GM18870 (cell line): ENCODE data around the gene ST6GAL2.

Experiments
- ATAC-seq: cut with Tn5 transposase; IDR thresholded peaks from one replicate; pipeline ENCODE4 v1.9.1; 2021; ENCODE audit warnings: moderate library complexity; ENCODE audit not compliant: unreplicated experiment

ST6GAL2 gene

GRCh38 chr2:106831241-106831640 is 54.7 kb downstream of the ST6GAL2 start:
- ATAC-seq = no peak

- ATAC-seq = no peak
Measured at GRCh38 chr2:106830191-106830590, 55.8 kb downstream of the ST6GAL2 start.

- no peak for ATAC-seq
Measured at GRCh38 chr2:106828119-106828518, 57.8 kb downstream of the ST6GAL2 start.

- ATAC-seq = no peak
Measured at GRCh38 chr2:106827158-106827557, 58.8 kb downstream of the ST6GAL2 start.

- ATAC-seq = no peak
Measured at GRCh38 chr2:106825161-106825560, 60.8 kb downstream of the ST6GAL2 start.

- no peak for ATAC-seq
Measured at GRCh38 chr2:106816974-106817373, 69.0 kb downstream of the ST6GAL2 start.

GRCh38 chr2:106812841-106813240 is 73.1 kb downstream of the ST6GAL2 start:
- ATAC-seq = no peak

GRCh38 chr2:106812383-106812782 is 73.6 kb downstream of the ST6GAL2 start:
- no peak for ATAC-seq

GRCh38 chr2:106805716-106806115 is 80.3 kb downstream of the ST6GAL2 start:
- ATAC-seq = no peak

GRCh38 chr2:106804161-106804560 is 81.8 kb downstream of the ST6GAL2 start:
- no peak for ATAC-seq

GRCh38 chr2:106800976-106801655 is 84.9 kb downstream of the ST6GAL2 start:
- ATAC-seq = no peak

- ATAC-seq = no peak
Measured at GRCh38 chr2:106800180-106800579, 85.8 kb downstream of the ST6GAL2 start.

- no peak for ATAC-seq
Measured at GRCh38 chr2:106798826-106799552, 87.0 kb downstream of the ST6GAL2 start.

GRCh38 chr2:106797494-106797893 is 88.5 kb downstream of the ST6GAL2 start:
- ATAC-seq = no peak

GRCh38 chr2:106792671-106793070 is 93.3 kb downstream of the ST6GAL2 start:
- no peak for ATAC-seq

GRCh38 chr2:106789185-106789584 is 96.8 kb downstream of the ST6GAL2 start:
- no peak for ATAC-seq

GRCh38 chr2:106782681-106783080 is 103.3 kb downstream of the ST6GAL2 start:
- no peak for ATAC-seq

- ATAC-seq = no peak
Measured at GRCh38 chr2:106781196-106781595, 104.8 kb downstream of the ST6GAL2 start.

GRCh38 chr2:106771811-106772210 is 114.2 kb downstream of the ST6GAL2 start:
- no peak for ATAC-seq

GRCh38 chr2:106770986-106771385 is 115.0 kb downstream of the ST6GAL2 start:
- ATAC-seq = no peak

GRCh38 chr2:106764614-106765013 is 121.4 kb downstream of the ST6GAL2 start:
- ATAC-seq = no peak

- ATAC-seq = no peak
Measured at GRCh38 chr2:106759966-106760365, 126.0 kb downstream of the ST6GAL2 start.
